DOHH2 (cell line): Measurements from ENCODE around the gene ANXA3.

Experiments
- CTCF ChIP-seq: fragments of 200-600 bp; sonication (generic); IDR thresholded peaks from one replicate; pipeline ENCODE4 v1.5.1; 2014; ENCODE audit warnings: antibody characterized with exemption, mild to moderate bottlenecking, low read depth, low read length; ENCODE audit not compliant: poor library complexity, severe bottlenecking
- EZH2phosphoT487 ChIP-seq: fragments of 200-600 bp; sonication (generic); IDR thresholded peaks from 2 replicates; pipeline ENCODE4 v1.6.1; 2017; ENCODE audit warnings: borderline replicate concordance, mild to moderate bottlenecking, antibody characterized with exemption, low read length, moderate library complexity, mixed read lengths

- TF ChIP-seq CTCF (no peak), EZH2phosphoT487 (no peak)
Measured at GRCh38 chr4:78519962-78520361, 31.6 kb upstream of the ANXA3 start.
